H1 (cell line): ENCODE results near the gene SLC52A1. TPM values are rescaled to one million over a fixed set of nuclear protein-coding genes. Genes with fewer than 3 reads are reported as not detected.

Source experiments
- GTF2F1 ChIP-seq: IDR thresholded peaks from 2 replicates; pipeline ENCODE4 v1.6.1; 2012; ENCODE audit warnings: low read depth, low read length, improper control_type of control experiment, borderline replicate concordance
- KDM1A ChIP-seq: fragments of 200-600, 300-600 bp; sonication (generic); IDR thresholded peaks from 2 replicates; pipeline ENCODE4 v1.7.1; 2016; ENCODE audit warnings: mild to moderate bottlenecking, low read length, borderline replicate concordance
- KDM5A ChIP-seq: fragments of 200-600 bp; IDR thresholded peaks from 2 replicates; pipeline ENCODE4 v1.7.1; 2012; ENCODE audit warnings: mild to moderate bottlenecking, low read length, inconsistent platforms, mixed read lengths
- POLR2A ChIP-seq, 2 experiments: IDR thresholded peaks; 1 replicate in 1 of 2; 2 replicates in 1 of 2; pipeline ENCODE4 v1.6.1; 2011; ENCODE audit warnings: low read depth in 2 of 2, low read length in 2 of 2, mild to moderate bottlenecking in 2 of 2; ENCODE audit errors: control extremely low read depth in 1 of 2
- RBBP5 ChIP-seq: IDR thresholded peaks from 2 replicates; pipeline ENCODE4 v1.7.1; 2012; ENCODE audit warnings: low read depth, mild to moderate bottlenecking, inconsistent platforms, low read length, moderate library complexity, borderline replicate concordance
- SP2 ChIP-seq: IDR thresholded peaks from 2 replicates; pipeline ENCODE4 v1.6.1; 2012; ENCODE audit warnings: mild to moderate bottlenecking, low read length, inconsistent platforms
- YY1 ChIP-seq: IDR thresholded peaks from 2 replicates; pipeline ENCODE4 v1.6.1; 2011; ENCODE audit warnings: low read depth, mild to moderate bottlenecking, low read length
- ZNF274 ChIP-seq: IDR thresholded peaks from 2 replicates; pipeline ENCODE4 v1.7.0; 2012; ENCODE audit warnings: low read length, borderline replicate concordance; ENCODE audit errors: extremely low read depth
- polyA plus RNA-seq, 7 experiments: library from polyadenylated mRNA; depleted of rRNA in 3 of 7; stranded (reverse) in 5 of 7; unstranded in 2 of 7; fragments of >200 nt in 5 of 7; fragments of 200-250 nt in 2 of 7; gene quantifications; 1 replicate in 5 of 7; 2 replicates in 1 of 7; 4 replicates in 1 of 7; pipeline versions ENCODE4 v1.2.1 to v1.2.3, GENCODE V29; 2011 to 2013; ENCODE audit warnings: missing spikeins in 2 of 7, mixed read lengths in 2 of 7
- total RNA-seq: library from RNA; stranded (reverse); fragmentation: NEBNext Ultra II Directional; extraction: Animal tissue kit (Norgen Biotek cat#: 25700); gene quantifications from 2 replicates; pipeline ENCODE4 v1.2.1, GENCODE V29; 2021

SLC52A1 gene
- total and polyA plus RNA-seq, 2 of the 8 experiments (the other 6 are each of a cell fraction or from before 2014, with no cell fraction given), result 0.61 to 0.67 TPM

DNA sequence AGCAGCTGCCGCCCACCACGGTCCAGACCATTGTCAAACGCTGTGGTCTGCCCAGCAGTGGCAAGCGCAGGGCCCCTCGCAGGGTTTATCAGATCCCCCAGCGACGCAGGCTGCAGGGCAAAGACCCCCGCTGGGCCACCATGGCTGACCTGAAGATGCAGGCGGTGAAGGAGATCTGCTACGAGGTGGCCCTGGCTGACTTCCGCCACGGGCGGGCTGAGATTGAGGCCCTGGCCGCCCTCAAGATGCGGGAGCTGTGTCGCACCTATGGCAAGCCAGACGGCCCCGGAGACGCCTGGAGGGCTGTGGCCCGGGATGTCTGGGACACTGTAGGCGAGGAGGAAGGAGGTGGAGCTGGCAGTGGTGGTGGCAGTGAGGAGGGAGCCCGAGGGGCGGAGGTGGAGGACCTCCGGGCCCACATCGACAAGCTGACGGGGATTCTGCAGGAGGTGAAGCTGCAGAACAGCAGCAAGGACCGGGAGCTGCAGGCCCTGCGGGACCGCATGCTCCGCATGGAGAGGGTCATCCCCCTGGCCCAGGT is 13.0 kb downstream of the SLC52A1 start (continued):
- no peak for TF ChIP-seq POLR2A (IDR thresholded peaks at IDR 0.05; ENCODE audit: control extremely low read depth in 1 of 2, low read depth in 2 of 2, low read length in 2 of 2)
- no peak for TF ChIP-seq KDM5A
- no peak for TF ChIP-seq RBBP5
- no peak for TF ChIP-seq YY1
- TF ChIP-seq SP2, result no peak
- no peak for TF ChIP-seq KDM1A
- no peak for TF ChIP-seq ZNF274
- no peak for TF ChIP-seq GTF2F1
